Measurements from ENCODE around the gene MARCHF3. TPM values are rescaled to one million over a fixed set of nuclear protein-coding genes. Genes with fewer than 3 reads are reported as not detected.

Gene MARCHF3
- total RNA-seq, 4 donors from 2014 or later = 10.7 to 22.9 (median 20.1) TPM

DNA sequence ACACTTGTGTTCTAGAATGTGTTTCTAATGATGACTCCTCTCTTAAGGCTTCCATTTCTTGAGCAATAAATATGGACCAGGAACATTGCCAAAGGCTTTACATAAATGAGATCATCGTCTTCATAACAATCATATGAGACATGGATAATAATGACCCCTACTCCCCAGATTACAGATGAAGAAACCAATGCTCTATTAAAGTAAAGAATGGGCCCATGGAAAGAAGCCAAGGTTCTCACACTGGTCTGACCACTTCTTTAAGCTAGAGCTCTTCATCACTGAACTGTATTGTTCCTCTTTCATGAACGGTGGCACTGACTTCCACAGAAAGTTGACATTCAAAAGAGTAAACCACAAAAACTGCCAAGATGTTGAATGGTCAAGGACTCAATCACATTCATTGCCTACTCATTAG, 65.3 kb downstream of the MARCHF3 start:
- Histone ChIP-seq H3K4me1 (no peaks in the 10 kb centered on the region), H3K9me3 (no peaks in the 10 kb centered on the region), H3K36me3 (no peaks in the 10 kb centered on the region), H3K27ac (no peak overlapping the region), H3K27me3 (no peaks in the 10 kb centered on the region), H3K4me3 (no peak overlapping the region)
- DNase-seq = no peak
- TF ChIP-seq, protein P1, sequence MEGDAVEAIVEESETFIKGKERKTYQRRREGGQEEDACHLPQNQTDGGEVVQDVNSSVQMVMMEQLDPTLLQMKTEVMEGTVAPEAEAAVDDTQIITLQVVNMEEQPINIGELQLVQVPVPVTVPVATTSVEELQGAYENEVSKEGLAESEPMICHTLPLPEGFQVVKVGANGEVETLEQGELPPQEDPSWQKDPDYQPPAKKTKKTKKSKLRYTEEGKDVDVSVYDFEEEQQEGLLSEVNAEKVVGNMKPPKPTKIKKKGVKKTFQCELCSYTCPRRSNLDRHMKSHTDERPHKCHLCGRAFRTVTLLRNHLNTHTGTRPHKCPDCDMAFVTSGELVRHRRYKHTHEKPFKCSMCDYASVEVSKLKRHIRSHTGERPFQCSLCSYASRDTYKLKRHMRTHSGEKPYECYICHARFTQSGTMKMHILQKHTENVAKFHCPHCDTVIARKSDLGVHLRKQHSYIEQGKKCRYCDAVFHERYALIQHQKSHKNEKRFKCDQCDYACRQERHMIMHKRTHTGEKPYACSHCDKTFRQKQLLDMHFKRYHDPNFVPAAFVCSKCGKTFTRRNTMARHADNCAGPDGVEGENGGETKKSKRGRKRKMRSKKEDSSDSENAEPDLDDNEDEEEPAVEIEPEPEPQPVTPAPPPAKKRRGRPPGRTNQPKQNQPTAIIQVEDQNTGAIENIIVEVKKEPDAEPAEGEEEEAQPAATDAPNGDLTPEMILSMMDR (IDR thresholded peaks at IDR 0.05) = no peak
- no peak for TF ChIP-seq POLR2A (IDR thresholded peaks at IDR 0.05)

DNA sequence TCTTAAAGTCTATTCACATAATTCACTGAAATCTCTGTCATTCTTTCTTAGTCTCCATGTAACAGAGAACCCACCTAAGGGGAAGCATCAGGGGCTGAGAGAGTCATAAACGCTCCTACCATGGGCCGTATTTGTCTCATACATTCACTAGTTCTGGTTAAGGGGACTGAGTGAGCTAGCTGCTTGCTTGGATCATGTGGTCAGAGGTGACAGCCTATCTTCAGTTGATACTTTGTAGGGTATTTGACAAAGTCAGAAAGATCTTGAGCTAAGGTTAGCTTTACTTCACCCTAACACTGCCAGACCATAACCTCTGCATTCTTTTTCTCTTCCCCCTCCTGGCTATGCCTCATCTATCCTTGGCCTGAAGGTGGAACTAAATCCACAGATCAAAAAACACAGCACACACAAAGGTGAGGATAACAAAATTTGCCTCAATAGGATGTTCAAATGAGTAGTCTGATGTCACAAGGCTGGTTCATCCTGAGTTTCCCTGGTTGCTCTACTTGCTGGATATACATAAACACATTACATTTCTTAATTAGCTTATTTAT, 66.5 kb downstream of the MARCHF3 start:
- Histone ChIP-seq H3K27me3 (no peaks in the 10 kb centered on the region), H3K4me3 (no peak overlapping the region), H3K27ac (no peak overlapping the region), H3K36me3 (no peaks in the 10 kb centered on the region), H3K4me1 (no peaks in the 10 kb centered on the region), H3K9me3 (no peaks in the 10 kb centered on the region)
- no peak for DNase-seq
- TF ChIP-seq, protein P1 (IDR thresholded peaks at IDR 0.05) = no peak
- no peak for TF ChIP-seq POLR2A (IDR thresholded peaks at IDR 0.05)

DNA sequence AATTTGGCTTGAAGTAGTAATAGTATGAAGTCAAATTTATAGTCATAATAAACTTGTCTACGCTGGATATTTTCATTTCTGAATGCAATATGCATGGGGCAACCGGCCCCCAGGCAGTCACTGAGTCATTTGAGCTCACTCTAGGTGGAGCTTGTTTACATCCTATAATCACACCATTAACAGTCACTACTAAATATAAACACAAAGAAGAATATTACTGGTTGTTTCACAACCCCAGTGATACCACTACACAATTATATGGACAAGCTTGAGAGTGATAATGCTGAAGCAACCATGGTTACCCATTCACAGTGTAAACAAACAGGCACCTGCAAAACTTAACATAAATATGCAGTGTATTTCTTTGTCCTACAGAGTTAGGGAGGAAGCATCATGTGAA, 68.7 kb downstream of the MARCHF3 start:
- no peak for DNase-seq
- H3K9me3 ChIP-seq = no peaks in the 10 kb centered on the region
- no peaks in the 10 kb centered on the region for H3K27me3 ChIP-seq
- no peaks in the 10 kb centered on the region for H3K36me3 ChIP-seq
- TF ChIP-seq POLR2A (IDR thresholded peaks at IDR 0.05) = no peak
- TF ChIP-seq, protein P1 (IDR thresholded peaks at IDR 0.05) = no peak
- H3K4me3 ChIP-seq = no peak overlapping the region
- no peaks in the 10 kb centered on the region for H3K4me1 ChIP-seq
- H3K27ac ChIP-seq = no peak overlapping the region

DNA sequence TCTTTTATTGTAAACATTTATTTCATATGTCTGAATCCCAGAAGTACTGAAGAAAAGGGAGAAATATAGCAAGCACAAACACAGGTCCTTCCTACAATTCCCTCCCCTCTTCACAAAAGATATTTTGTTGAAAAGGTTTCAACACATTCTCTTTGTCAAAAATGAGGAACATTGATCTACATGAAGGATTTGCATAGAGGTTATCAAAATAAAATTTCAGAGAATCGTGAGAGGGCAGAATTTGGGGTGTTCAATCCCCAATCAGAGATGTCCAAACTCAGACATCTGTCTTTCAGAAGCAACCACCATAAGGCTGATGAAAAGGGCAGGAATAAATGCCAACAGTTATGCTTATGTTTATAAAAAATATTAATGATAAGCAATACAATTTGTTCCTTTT, 69.2 kb downstream of the MARCHF3 start:
- Histone ChIP-seq H3K27me3 (no peaks in the 10 kb centered on the region), H3K4me1 (no peaks in the 10 kb centered on the region)
- TF ChIP-seq POLR2A (IDR thresholded peaks at IDR 0.05) = no peak
- TF ChIP-seq, protein P1 (IDR thresholded peaks at IDR 0.05) = no peak

DNA sequence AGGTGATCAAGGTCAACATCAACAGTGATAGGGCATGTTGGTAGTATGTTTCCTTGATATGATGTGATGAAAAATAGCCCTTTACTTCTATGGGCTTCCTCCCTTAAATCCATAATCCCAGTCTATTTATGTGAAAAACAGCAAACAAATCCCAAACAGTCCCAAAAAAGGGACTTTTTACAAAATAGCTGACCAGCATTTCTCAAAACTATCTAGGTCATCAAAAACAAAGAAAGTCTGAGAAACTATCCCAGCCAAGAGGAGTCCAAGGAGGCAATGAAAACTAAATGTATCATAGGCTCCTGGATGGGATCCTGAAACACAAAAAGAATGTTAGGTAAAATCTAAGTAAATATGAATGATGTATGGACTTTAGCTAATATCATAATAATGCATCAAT, 71.2 kb downstream of the MARCHF3 start:
- Histone ChIP-seq H3K4me1 (no peaks in the 10 kb centered on the region), H3K9me3 (no peaks in the 10 kb centered on the region), H3K27me3 (no peaks in the 10 kb centered on the region), H3K36me3 (no peaks in the 10 kb centered on the region), H3K27ac (no peak overlapping the region), H3K4me3 (no peak overlapping the region)
- TF ChIP-seq, protein P1 (IDR thresholded peaks at IDR 0.05) = no peak
- TF ChIP-seq POLR2A (IDR thresholded peaks at IDR 0.05) = no peak
- DNase-seq = no peak

More for the DNA sequence above, 69.2 kb downstream of the MARCHF3 start:
- H3K36me3 ChIP-seq = no peaks in the 10 kb centered on the region
- no peaks in the 10 kb centered on the region for H3K9me3 ChIP-seq
- DNase-seq = no peak
- H3K27ac ChIP-seq = no peak overlapping the region
- no peak overlapping the region for H3K4me3 ChIP-seq

DNA sequence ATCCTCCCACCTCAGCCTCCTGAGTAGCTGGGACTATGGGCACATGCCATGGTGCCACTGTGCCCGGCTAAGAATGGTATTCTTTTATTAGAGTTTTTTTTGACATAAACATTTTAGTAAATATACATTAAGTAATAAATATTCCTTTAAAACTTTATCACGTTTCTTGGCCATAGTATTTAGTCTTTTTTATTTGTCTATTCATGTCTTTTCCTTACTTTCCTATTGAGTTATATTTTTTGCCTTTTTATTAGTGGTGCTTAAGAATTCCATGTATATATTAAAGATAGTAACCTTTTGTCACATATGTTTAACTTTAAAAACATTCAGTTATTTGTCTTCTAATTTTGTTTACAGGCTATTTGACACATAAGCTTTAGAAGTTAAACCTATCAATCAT, 73.4 kb downstream of the MARCHF3 start:
- Histone ChIP-seq H3K27ac (no peak overlapping the region), H3K27me3 (no peaks in the 10 kb centered on the region), H3K36me3 (no peaks in the 10 kb centered on the region), H3K9me3 (no peaks in the 10 kb centered on the region), H3K4me3 (no peak overlapping the region), H3K4me1 (no peaks in the 10 kb centered on the region)
- DNase-seq = no peak
- TF ChIP-seq POLR2A (IDR thresholded peaks at IDR 0.05) = no peak
- TF ChIP-seq, protein P1 (IDR thresholded peaks at IDR 0.05) = no peak
